CD14-positive monocyte (primary cell): ENCODE data around the gene LSS. TPM values are rescaled to one million over a fixed set of nuclear protein-coding genes. Genes with fewer than 3 reads are reported as not detected.
"Not testable (repeated sequence)": the region's sequence is repeated elsewhere in the genome, so short reads cannot be mapped to it uniquely, and the experiment has no call there.

Experiments
- DNase-seq, 3 donors: peaks; one replicate each; pipeline ENCODE4 v3.0.0-alpha.2; 2011 to 2022
- H2AFZ ChIP-seq: 2 replicates; pipeline ENCODE4 v1.6.0; 2012; ENCODE audit warnings: mild to moderate bottlenecking, low read depth, low read length, inconsistent platforms; ENCODE audit not compliant: insufficient read depth, poor library complexity, severe bottlenecking
- H3K27ac ChIP-seq, 2 donors: 1 replicate in 1 of 2; 2 replicates in 1 of 2; pipeline ENCODE4 v1.5.1; 2012 to 2013; ENCODE audit warnings: low read length in 2 of 2, control low read depth in 1 of 2, inconsistent platforms in 1 of 2, low read depth in 1 of 2, mild to moderate bottlenecking in 1 of 2
- H3K27me3 ChIP-seq, 2 donors: one replicate each; pipeline versions ENCODE4 v1.6.0 to v1.6.1; 2011 to 2013; ENCODE audit warnings: low read length in 2 of 2; ENCODE audit not compliant: control insufficient read depth in 2 of 2, insufficient read depth in 2 of 2
- H3K36me3 ChIP-seq, 2 donors: replicated peaks in 1 of 2; 1 replicate in 1 of 2; 2 replicates in 1 of 2; pipeline versions ENCODE4 v1.5.1 to v1.6.1; 2012 to 2013; ENCODE audit warnings: low read length in 2 of 2, control low read depth in 1 of 2, inconsistent platforms in 1 of 2, mild to moderate bottlenecking in 1 of 2; ENCODE audit not compliant: insufficient read depth in 2 of 2, control insufficient read depth in 1 of 2
- H3K4me1 ChIP-seq, 2 donors: 1 replicate in 1 of 2; 2 replicates in 1 of 2; pipeline versions ENCODE4 v1.5.1 to v1.6.1; 2012 to 2013; ENCODE audit warnings: low read length in 2 of 2, control low read depth in 1 of 2, inconsistent platforms in 1 of 2, mild to moderate bottlenecking in 1 of 2, moderate library complexity in 1 of 2; ENCODE audit not compliant: insufficient read depth in 2 of 2, control insufficient read depth in 1 of 2
- H3K4me2 ChIP-seq: replicated peaks from 2 replicates; pipeline ENCODE3; 2012; ENCODE audit warnings: low read length, moderate library complexity, mild to moderate bottlenecking; ENCODE audit not compliant: poor library complexity, severe bottlenecking; ENCODE audit errors: extremely low read depth
- H3K4me3 ChIP-seq, 3 experiments: fragments of 200-600 bp in 1 of 3; sonication (generic) in 1 of 3; replicated peaks in 1 of 3; 1 replicate in 2 of 3; 2 replicates in 1 of 3; pipeline ENCODE4 v1.5.1; 2011 to 2013; ENCODE audit warnings: low read length in 3 of 3, mild to moderate bottlenecking in 3 of 3, control low read depth in 2 of 3, low read depth in 2 of 3, inconsistent platforms in 1 of 3, moderate library complexity in 1 of 3
- H3K79me2 ChIP-seq: 2 replicates; pipeline ENCODE4 v1.6.0; 2012; ENCODE audit warnings: mild to moderate bottlenecking, control low read depth, inconsistent platforms, low read length, moderate library complexity; ENCODE audit not compliant: insufficient read depth
- H3K9ac ChIP-seq: 2 replicates; pipeline ENCODE4 v1.6.0; 2017; ENCODE audit warnings: low read length, mild to moderate bottlenecking; ENCODE audit not compliant: insufficient read depth, poor library complexity, severe bottlenecking
- H3K9me3 ChIP-seq, 2 donors: replicated peaks in 1 of 2; 1 replicate in 1 of 2; 2 replicates in 1 of 2; pipeline versions ENCODE4 v1.5.1 to v1.6.1; 2012 to 2013; ENCODE audit warnings: low read length in 2 of 2, control low read depth in 1 of 2; ENCODE audit not compliant: control insufficient read depth in 1 of 2, insufficient read depth in 1 of 2
- H4K20me1 ChIP-seq: 2 replicates; pipeline ENCODE4 v1.6.0; 2012; ENCODE audit warnings: mild to moderate bottlenecking, low read length, control low read depth, moderate library complexity; ENCODE audit not compliant: insufficient read depth
- H3K27ac Mint-ChIP-seq, 7 donors: one replicate each; pipeline ENCODE4 v1.8.0; 2020; ENCODE audit warnings: mild to moderate bottlenecking in 7 of 7, mixed read lengths in 7 of 7, moderate library complexity in 6 of 7, inconsistent platforms in 2 of 7
- H3K27me3 Mint-ChIP-seq, 3 donors: one replicate each; pipeline ENCODE4 v1.8.0; 2021 to 2022; ENCODE audit warnings: low read depth in 3 of 3, mild to moderate bottlenecking in 3 of 3, mixed read lengths in 3 of 3, moderate library complexity in 3 of 3, inconsistent platforms in 1 of 3
- H3K36me3 Mint-ChIP-seq, 2 donors: one replicate each; pipeline ENCODE4 v1.8.0; 2020; ENCODE audit warnings: mixed read lengths in 2 of 2, inconsistent platforms in 1 of 2, mild to moderate bottlenecking in 1 of 2
- H3K4me1 Mint-ChIP-seq: one replicate; pipeline ENCODE4 v1.8.0; 2020; ENCODE audit warnings: mild to moderate bottlenecking, mixed read lengths
- H3K4me3 Mint-ChIP-seq, 2 donors: one replicate each; pipeline ENCODE4 v1.8.0; 2020; ENCODE audit warnings: mild to moderate bottlenecking in 2 of 2, mixed read lengths in 2 of 2, moderate library complexity in 1 of 2
- H3K9me3 Mint-ChIP-seq, 7 donors: one replicate each; pipeline ENCODE4 v1.8.0; 2020 to 2022; ENCODE audit warnings: mixed read lengths in 7 of 7, mild to moderate bottlenecking in 6 of 7, moderate library complexity in 6 of 7, inconsistent platforms in 2 of 7
- CTCF ChIP-seq: fragments of 200-600 bp; IDR thresholded peaks from one replicate; pipeline ENCODE4 v1.8.0; 2022; ENCODE audit warnings: antibody characterized with exemption, mild to moderate bottlenecking
- WGBS: methylation state at CpG from one replicate; pipeline ENCODE4 v1.1.5; 2013; ENCODE audit warnings: missing lambda C conversion rate; ENCODE audit not compliant: insufficient coverage; 5-methylcytosine and 5-hydroxymethylcytosine counted together
- intact Hi-C, 2 donors: fragments of 100-400 bp; cut with micrococcal nuclease; formaldehyde crosslinking; loops; one replicate each; pipeline versions ENCODE4 v1.15.0 to v1.15.1; 2023
- polyA plus RNA-seq, 3 donors: library from polyadenylated mRNA; depleted of rRNA in 1 of 3; unstranded in 2 of 3; stranded (reverse) in 1 of 3; fragments of 300-500 nt in 2 of 3; fragments of >200 nt in 1 of 3; fragmentation: Illumina TruSeq in 2 of 3; gene quantifications; 1 replicate in 2 of 3; 2 replicates in 1 of 3; pipeline ENCODE4 v1.2.3, GENCODE V29; 2012 to 2021

The LSS gene
- polyA plus RNA-seq, 3 donors = 4.1 to 20.0 (median 4.9) TPM

GRCh38 chr21:46171996-46172862 is 56.3 kb downstream of the LSS start:
- no peaks in the 10 kb centered on the region for H3K79me2 ChIP-seq

DNA sequence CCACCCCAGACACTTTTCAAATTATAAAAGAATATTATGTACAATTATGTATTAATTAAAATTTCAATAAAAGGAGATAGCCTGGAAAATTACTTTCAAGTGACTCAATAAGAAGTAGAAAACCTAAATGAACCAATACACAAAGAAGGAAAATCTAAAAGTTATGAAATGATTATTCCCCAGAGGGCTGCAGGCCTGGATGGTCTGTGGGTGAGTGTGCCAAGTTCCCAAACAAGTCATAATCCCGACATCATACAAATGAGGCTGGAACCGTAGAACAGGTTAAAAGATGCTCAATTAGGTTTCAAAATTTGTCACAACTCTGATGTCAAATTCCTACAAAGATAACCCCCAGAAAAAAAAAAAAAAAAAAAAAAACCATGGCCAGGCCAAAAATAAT is 57.0 kb downstream of the LSS start:
- no peak for DNase-seq
- no peaks in the 10 kb centered on the region for H3K79me2 ChIP-seq
- H3K36me3 ChIP-seq = no peaks in the 10 kb centered on the region
- no peak overlapping the region for H3K4me2 ChIP-seq
- H4K20me1 ChIP-seq = no peaks in the 10 kb centered on the region
- no peaks in the 10 kb centered on the region for H3K27me3 ChIP-seq
- H3K9me3 ChIP-seq = peaks cover 0 to 15% of the 10 kb centered on the region in 2 donors
- Mint-ChIP-seq H3K4me1 (no peaks in the 10 kb centered on the region), H3K36me3 (peaks cover 0 to 1% of the 10 kb centered on the region in 2 donors), H3K27me3 (peaks cover 2 to 5% (median 3%) of the 10 kb centered on the region in 3 donors), H3K9me3 (peaks cover 14 to 28% (median 18%) of the 10 kb centered on the region in 7 donors), H3K4me3 (no peak overlapping the region), H3K27ac (no peak overlapping the region)
- intact Hi-C loops = no loop called here
- no peak overlapping the region for H2AFZ ChIP-seq
- no peak overlapping the region for H3K4me3 ChIP-seq
- no peak for TF ChIP-seq CTCF
- 100% methylated on average over 1 of the region's 2 CpGs for WGBS
- H3K27ac ChIP-seq = no peak overlapping the region
- no peak overlapping the region for H3K9ac ChIP-seq
- H3K4me1 ChIP-seq = no peaks in the 10 kb centered on the region

More at GRCh38 chr21:46171996-46172862, 56.3 kb downstream of the LSS start:
- Histone ChIP-seq H4K20me1 (no peaks in the 10 kb centered on the region), H3K27ac (no peak overlapping the region), H3K9ac (no peak overlapping the region), H3K4me2 (no peak overlapping the region), H3K27me3 (no peaks in the 10 kb centered on the region), H3K9me3 (peaks cover 0 to 15% of the 10 kb centered on the region in 2 donors), H3K4me1 (no peaks in the 10 kb centered on the region), H3K36me3 (no peaks in the 10 kb centered on the region), H2AFZ (no peak overlapping the region), H3K4me3 (no peak overlapping the region)
- H3K27me3 Mint-ChIP-seq = peaks cover 2 to 5% (median 3%) of the 10 kb centered on the region in 3 donors
- H3K4me3 Mint-ChIP-seq = no peak overlapping the region
- 92% methylated on average over 17 of the region's 21 CpGs for WGBS
- peaks cover 17 to 32% (median 21%) of the 10 kb centered on the region in 7 donors for H3K9me3 Mint-ChIP-seq
- DNase-seq = no peak
- no peak for TF ChIP-seq CTCF
- no peaks in the 10 kb centered on the region for H3K4me1 Mint-ChIP-seq
- no peaks in the 10 kb centered on the region for H3K36me3 Mint-ChIP-seq
- intact Hi-C loops = no loop called here
- peak overlapping the region in 1 of 7 donors; percentile 56 for H3K27ac Mint-ChIP-seq

DNA sequence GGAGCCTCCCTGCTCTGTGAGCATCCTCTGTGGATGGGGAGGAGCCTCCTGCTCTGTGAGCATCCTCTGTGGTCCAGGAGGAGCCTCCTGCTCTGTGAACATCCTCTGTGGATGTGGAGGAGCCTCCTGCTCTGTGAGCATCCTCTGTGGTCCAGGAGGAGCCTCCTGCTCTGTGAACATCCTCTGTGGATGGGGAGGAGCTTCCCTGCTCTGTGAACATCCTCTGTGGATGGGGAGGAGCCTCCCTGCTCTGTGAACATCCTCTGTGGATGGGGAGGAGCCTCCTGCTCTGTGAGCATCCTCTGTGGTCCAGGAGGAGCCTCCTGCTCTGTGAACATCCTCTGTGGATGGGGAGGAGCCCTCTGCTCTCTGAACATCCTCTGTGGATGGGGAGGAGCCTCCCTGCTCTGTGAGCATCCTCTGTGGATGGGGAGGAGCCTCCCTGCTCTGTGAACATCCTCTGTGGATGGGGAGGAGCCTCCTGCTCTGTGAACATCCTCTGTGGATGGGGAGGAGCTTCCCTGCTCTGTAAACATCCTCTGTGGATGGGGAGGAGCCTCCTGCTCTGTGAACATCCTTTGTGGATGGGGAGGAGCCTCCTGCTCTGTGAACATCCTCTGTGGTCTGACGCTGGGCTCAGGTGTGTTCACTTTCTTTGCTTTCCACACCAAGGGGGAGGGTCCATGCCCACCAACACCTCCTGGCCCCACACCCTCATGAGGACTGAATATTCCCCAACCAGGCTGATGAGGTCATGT is 58.0 kb downstream of the LSS start:
- H3K4me1 Mint-ChIP-seq, H3K4me2 ChIP-seq, H3K4me1 ChIP-seq, H3K36me3 Mint-ChIP-seq, H2AFZ ChIP-seq, H3K79me2 ChIP-seq, DNase-seq, H3K9ac ChIP-seq, H3K27ac ChIP-seq, H3K4me3 ChIP-seq, H3K27me3 Mint-ChIP-seq, H3K27ac Mint-ChIP-seq, H3K27me3 ChIP-seq, intact Hi-C loops, H3K36me3 ChIP-seq, H4K20me1 ChIP-seq, H3K4me3 Mint-ChIP-seq: not testable (repeated sequence)
- no CpG with 5 or more reads among the region's 1 CpG for WGBS
- peaks cover 0 to 15% of the 10 kb centered on the region in 2 donors for H3K9me3 ChIP-seq
- H3K9me3 Mint-ChIP-seq = peaks cover 10 to 24% (median 17%) of the 10 kb centered on the region in 7 donors
